ENCODE results near the gene SMURF1.

The SMURF1 gene

GRCh38 chr7:99112979-99113378 lies 30.9 kb downstream of the SMURF1 start:
- DNase-seq (ENCODE audit: low read depth) = no peak
- no peak overlapping the region for H3K4me3 ChIP-seq (ENCODE audit: low read depth, low read length)
- no peak for TF ChIP-seq CTCF (IDR thresholded peaks at IDR 0.05; ENCODE audit: control insufficient read depth, extremely low read depth, insufficient read depth)

GRCh38 chr7:99112097-99112496 lies 31.8 kb downstream of the SMURF1 start:
- TF ChIP-seq CTCF (IDR thresholded peaks at IDR 0.05; ENCODE audit: control insufficient read depth, extremely low read depth, insufficient read depth) = no peak
- no peak for DNase-seq (ENCODE audit: low read depth)
- H3K4me3 ChIP-seq (ENCODE audit: low read depth, low read length) = no peak overlapping the region

- H3K4me3 ChIP-seq (ENCODE audit: low read depth, low read length) = no peak overlapping the region
- no peak for DNase-seq (ENCODE audit: low read depth)
- no peak for TF ChIP-seq CTCF (IDR thresholded peaks at IDR 0.05; ENCODE audit: control insufficient read depth, extremely low read depth, insufficient read depth)
Observed at GRCh38 chr7:99111591-99111990, 32.3 kb downstream of the SMURF1 start.

- TF ChIP-seq CTCF (IDR thresholded peaks at IDR 0.05; ENCODE audit: control insufficient read depth, extremely low read depth, insufficient read depth) = no peak
- H3K4me3 ChIP-seq (ENCODE audit: low read depth, low read length) = no peak overlapping the region
- DNase-seq (ENCODE audit: low read depth) = no peak
Observed at GRCh38 chr7:99109108-99110051, 34.5 kb downstream of the SMURF1 start.

- TF ChIP-seq CTCF (IDR thresholded peaks at IDR 0.05; ENCODE audit: control insufficient read depth, extremely low read depth, insufficient read depth) = no peak
- no peak overlapping the region for H3K4me3 ChIP-seq (ENCODE audit: low read depth, low read length)
- DNase-seq (ENCODE audit: low read depth) = no peak
Observed at GRCh38 chr7:99108613-99109012, 35.3 kb downstream of the SMURF1 start.

- no peak for TF ChIP-seq CTCF (IDR thresholded peaks at IDR 0.05; ENCODE audit: control insufficient read depth, extremely low read depth, insufficient read depth)
- no peak overlapping the region for H3K4me3 ChIP-seq (ENCODE audit: low read depth, low read length)
- no peak for DNase-seq (ENCODE audit: low read depth)
Observed at GRCh38 chr7:99106821-99107241, 37.1 kb downstream of the SMURF1 start.

All from LNCaP clone FGC (cell line).